ENCODE data around the gene ZNF121.
"Not testable (repeated sequence)": the region's sequence is repeated elsewhere in the genome, so short reads cannot be mapped to it uniquely, and the experiment has no call there.

ZNF121 gene

DNA sequence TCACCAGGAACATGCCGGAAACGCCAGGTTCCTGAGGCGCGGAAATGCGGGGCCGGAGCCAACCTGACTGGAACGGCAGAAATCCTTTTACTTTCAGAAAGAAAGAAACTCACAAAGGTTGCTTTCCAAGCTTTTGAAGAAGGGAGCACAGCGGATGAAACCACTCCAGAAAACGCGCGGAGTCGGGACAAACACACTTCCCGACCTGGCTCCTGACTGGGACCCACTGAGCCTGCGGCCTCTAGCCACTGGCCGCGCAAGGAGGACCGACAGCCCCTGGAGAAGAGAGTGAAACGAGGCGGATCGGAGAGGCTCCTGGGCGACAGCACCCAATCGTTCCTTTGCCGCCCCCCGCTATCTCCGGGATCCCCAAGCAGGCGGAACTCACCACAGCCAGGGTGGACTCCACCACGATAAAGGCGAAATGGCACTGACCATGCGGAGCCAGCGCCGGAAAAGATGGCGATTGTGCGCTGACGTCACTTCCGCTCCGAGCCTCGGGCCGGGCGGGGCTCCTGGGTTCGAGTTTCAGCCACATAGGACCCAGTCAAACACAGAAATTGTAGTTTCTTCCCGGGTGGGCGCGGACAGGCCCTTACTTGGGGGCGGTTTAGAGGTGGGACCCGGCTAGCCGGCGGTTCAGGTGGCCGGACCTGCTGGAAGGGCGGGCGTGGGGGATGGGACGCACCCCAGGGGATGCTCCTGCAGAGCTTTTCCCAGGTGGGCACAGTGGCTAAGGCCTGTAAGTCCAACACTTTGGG is at the start of gene ZNF121:
ZNF121 (minus strand) TSS at position 432 of the 761 bp plus-strand sequence. CDS start 16,407 bp downstream, outside the sequence.
- DNase-seq (ENCODE audit: low read depth), result peak; percentile 70

GRCh38 chr19:9627856-9628255 is 43.6 kb upstream of the ZNF121 start:
- no peak for DNase-seq (ENCODE audit: low read depth)

GRCh38 chr19:9622531-9622930 is 38.2 kb upstream of the ZNF121 start:
- DNase-seq (ENCODE audit: low read depth), result no peak

- DNase-seq (ENCODE audit: low read depth), result peak; percentile 74
Observed at GRCh38 chr19:9621156-9622037, 37.1 kb upstream of the ZNF121 start, which contains the start of gene ZNF561. Gene ZNF561, minus strand, starts transcription at chr19:9621232. Its CDS starts 1,776 bp downstream, at chr19:9619456.

DNA sequence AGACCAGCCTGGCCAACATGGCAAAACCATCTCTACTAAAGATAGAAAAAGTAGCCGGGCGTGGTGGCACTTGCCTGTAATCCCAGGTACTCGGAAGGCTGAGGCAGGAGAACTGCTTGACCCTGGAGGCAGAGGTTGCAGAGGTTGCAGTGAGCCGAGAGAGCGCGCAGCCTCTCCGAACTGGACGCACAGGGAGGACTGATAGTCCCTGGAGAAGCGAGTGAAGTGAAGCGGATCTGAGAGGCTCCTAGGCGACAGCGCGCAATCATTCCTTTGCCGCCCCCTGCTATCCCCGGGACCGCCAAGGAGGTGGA is 36.5 kb upstream of the ZNF121 start:
- DNase-seq (ENCODE audit: low read depth), result no peak

DNA sequence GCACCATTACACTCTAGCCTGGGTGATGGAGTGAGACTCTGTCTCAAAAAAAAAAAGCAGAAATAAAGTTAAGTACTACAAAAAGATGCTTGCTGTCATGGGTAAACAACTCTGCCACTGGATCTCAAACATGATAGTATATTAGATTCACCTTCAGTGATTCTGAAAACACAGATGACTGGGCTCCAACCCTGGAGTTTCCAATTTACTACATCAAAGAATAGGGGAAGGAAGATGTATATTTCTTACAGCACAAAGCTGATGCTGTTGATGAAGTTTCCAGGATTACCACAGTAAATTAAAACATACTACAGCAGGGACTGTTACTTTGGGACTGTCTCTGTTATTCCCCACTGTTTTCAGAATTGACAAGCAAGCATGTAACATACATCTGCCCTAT is 31.5 kb upstream of the ZNF121 start:
- DNase-seq (ENCODE audit: low read depth), result no peak

DNA sequence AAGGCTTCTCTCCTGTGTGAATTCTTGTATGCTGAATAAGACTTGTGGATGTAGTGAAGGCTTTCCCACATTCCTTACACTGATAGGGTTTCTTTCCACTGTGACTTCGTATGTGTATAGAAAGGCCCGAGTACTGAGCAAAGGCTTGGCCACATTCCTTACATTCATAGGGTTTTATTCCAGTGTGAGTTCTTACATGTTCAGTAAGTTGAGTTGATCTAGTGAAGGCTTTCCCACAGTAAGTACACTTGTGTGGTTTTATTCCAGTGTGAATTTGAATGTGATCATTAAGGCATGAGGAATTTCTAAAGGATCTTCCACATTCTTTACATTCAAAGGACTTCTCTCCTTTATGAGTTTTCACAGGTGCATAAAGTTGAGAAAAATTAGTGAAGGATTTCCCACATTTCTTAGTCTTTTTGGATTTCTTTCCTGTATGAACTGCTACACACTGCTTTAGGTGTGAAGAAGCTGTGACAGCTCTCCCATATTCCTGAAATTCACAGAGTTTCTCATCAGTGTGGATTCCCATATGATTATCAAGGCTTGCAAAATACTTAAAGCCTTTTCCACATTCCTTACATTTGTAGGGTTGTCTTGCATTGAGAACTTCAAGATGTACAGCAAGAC is 26.3 kb upstream of the ZNF121 start:
- no peak for DNase-seq (ENCODE audit: low read depth)

DNA sequence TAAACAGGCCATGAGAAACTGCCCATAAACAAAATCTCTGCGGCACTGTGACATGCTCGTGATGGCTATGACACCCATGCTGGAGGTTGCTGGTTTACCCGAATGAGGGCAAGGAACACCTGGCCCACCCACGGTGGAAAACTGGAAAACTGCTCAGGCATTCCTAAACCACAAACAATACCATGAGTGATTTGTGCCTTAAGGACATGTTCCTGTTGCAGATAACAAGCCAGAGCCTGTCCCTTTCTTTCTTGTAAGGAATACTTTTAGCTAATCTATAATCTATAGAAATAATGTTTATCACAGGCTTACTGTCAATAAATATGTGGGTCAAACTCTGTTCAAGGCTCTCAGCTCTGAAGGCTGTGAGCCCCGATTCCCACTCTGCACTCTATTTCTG is 24.6 kb upstream of the ZNF121 start:
- no peak for DNase-seq (ENCODE audit: low read depth)

- DNase-seq (ENCODE audit: low read depth), result no peak
Observed at GRCh38 chr19:9597027-9597426, 12.7 kb upstream of the ZNF121 start.

DNA sequence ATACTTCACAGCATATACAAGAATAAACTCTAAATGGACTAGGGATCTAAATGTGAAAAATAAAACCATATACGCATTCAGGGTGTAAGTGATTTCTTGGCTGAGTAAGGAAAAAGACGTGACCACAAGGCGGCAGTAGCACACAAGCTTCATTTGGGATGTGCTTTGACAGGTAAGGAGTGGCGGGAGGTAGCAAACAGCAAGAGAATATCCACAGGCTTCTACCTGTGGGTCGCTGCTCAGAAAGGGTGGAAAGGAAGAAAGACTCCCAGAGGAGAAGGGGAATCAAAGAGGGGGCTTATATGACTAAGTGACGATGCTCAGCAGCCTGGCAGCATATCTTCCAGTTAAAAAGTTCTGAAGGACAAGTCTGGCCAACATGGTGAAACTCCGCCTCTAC is 2.5 kb upstream of the ZNF121 start:
- peak; percentile 38 for DNase-seq (ENCODE audit: low read depth)

DNA sequence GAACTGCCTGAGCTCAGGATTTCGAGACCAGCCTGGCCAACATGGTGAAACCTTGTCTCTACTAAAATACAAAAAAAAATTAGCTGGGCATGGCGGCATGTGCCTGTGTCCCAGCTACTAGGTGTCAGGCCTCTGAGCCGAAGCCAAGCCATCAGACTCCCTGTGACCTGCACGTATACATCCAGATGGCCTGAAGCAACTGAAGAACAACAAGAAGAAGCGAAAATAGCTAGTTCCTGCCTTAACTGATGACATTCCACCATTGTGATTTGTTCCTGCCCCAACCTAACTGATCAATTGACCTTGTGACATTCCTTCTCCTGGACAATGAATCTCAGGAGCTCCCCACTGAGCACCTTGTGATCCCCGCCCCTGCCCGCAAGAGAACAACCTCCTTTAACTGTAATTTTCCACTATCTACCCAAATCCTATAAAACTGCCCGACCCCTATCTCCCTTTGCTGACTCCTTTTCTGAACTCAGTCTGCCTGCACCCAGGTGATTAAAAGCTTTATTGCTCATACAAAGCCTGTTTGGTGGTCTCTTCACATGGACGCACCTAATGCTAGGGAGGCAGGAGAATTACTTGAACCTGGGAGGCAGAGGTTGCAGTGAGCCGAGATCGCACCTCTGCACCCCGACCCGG is 2.1 kb downstream of the ZNF121 start:
- DNase-seq (ENCODE audit: low read depth), result not testable (repeated sequence)

GRCh38 chr19:9580728-9581127 is 3.6 kb downstream of the ZNF121 start:
- no peak for DNase-seq (ENCODE audit: low read depth)

DNA sequence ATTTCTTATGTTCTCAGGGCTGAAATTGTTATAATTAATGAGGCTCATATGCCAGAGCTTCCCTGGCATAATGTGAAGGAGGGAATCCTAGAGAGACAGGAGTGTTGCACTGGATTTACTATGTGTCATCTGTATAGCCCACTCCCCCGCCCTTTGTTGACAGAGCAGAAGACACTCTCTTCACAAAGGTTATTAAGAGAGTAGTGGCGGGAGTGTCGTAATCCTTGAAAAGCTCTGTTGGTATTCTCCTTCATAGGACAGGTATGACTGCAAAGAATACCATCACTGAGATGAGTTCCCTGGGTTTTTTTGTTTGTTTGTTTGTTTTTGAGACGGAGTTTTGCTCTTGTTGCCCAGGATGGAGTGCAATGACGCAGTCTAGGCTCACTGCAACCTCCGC is 14.0 kb downstream of the ZNF121 start:
- no peak for DNase-seq (ENCODE audit: low read depth)

DNA sequence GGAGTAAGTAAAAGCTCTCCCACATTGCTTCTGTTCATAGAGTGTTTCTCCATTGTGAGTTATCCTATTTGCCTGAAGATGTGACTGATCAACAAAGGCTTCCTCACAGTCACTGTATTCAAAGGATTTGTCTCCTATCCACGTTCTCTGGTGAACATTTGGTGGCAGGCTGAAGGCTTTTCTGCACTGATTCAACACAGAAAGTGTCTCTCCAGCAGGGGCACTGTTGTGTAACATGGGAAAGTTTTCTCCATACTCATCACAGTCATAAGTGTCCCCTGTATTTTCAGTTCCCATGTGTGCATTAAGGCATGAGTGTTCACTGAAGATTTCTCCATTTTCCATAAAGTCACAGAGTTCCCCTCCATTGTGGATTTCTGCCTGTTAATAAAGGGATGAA is 17.6 kb downstream of the ZNF121 start:
- DNase-seq (ENCODE audit: low read depth), result no peak

- DNase-seq (ENCODE audit: low read depth), result no peak
Observed at GRCh38 chr19:9565900-9566705, 18.2 kb downstream of the ZNF121 start.

- DNase-seq (ENCODE audit: low read depth), result no peak
Observed at GRCh38 chr19:9552536-9553274, 31.6 kb downstream of the ZNF121 start.

DNA sequence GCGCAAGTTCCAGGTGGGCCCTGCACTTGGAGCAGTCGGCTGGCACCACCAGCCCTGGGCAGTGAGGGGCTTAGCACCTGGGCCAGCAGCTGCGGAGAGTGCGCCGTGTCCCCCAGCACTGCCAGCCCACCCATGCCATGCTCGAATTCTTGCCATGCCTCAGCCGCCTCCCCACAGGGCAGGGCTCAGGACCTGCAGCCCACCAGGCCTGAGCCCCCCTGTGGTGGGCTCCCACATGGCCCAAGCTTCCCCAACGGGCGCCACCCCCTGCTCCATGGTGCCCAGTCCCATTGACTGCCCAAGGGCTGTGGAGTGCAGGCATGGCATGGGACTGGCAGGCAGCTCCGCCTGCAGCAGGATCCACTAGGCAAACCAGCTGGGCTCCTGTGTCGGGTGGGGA is 36.4 kb downstream of the ZNF121 start:
- DNase-seq (ENCODE audit: low read depth), result no peak

DNA sequence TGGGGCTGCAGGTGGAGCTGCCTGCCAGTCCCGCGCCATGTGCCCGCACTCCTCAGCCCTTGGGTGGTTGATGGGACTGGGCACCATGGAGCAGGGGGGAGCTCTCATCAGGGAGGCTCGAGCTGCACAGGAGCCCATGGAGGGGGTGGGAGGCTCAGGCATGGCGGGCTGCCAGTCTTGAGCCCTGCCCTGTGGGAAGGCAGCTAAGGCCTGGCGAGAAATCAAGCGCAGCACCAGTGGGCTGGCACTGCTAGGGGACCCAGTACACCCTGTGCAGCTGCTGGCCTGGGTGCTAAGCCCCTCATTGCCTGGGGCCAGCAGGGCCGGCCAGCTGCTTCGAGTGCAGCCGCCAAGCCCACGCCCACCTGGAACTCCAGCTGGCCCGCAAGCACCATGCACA is 43.0 kb downstream of the ZNF121 start:
- DNase-seq (ENCODE audit: low read depth), result not testable (repeated sequence)

DNA sequence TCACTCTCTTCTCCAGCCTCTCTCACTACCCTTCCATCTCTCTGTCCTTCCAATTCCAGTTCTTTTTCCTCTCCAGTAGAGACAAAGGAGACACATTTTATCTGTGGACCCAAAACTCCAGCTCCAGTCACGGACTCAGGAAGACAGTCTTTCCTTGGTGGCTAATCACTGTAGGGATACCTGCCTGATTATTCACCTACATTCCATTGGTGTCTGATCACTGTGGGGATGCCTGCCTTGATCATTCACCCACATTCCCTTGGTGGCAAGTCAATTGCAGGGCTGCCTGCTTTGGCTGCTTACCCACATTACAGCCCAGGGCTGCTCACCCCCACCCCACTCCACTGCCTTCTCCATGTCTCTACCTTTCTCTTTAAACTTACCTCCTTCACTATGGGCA is 44.4 kb downstream of the ZNF121 start:
- not testable (repeated sequence) for DNase-seq (ENCODE audit: low read depth)

DNA sequence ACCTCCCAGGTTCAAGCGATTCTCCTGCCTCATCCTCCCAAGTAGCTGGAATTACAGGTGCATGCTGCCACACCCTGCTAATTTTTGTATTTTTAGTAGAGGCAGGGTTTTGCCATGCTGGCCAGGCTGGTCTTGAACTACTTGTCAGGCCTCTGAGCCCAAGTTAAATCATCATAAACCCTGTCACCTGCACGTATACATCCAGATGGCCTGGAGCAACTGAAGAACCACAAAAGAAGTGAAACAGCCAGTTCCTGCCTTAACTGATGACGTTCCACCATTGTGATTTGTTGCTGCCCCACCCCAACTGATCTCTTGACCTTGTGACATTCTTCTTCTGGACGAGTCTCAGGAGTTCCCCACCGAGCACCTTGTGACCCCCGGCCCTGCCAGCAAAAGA is 45.1 kb downstream of the ZNF121 start:
- DNase-seq (ENCODE audit: low read depth), result not testable (repeated sequence)
